Small intestine (tissue), 7 donors: ENCODE data around the gene CCDC90B. TPM values are rescaled to one million over a fixed set of nuclear protein-coding genes. Genes with fewer than 3 reads are reported as not detected.
"Not testable (repeated sequence)": the region's sequence is repeated elsewhere in the genome, so short reads cannot be mapped to it uniquely, and the experiment has no call there.

Experiments used
- DNase-seq, 2 donors: peaks; one replicate each; pipeline versions ENCODE4 v3.0.0 to v3.0.0-alpha.2; 2013
- FAIRE-seq: peaks from 2 replicates; lab custom pipeline; 2012; peaks lifted over from hg19 to GRCh38; lab: Jason Lieb, UNC
- H3K27ac ChIP-seq, 3 donors: one replicate each; pipeline ENCODE4 v1.5.1; 2013; ENCODE audit warnings: low read length in 2 of 3, mild to moderate bottlenecking in 2 of 3, control low read depth in 1 of 3, inconsistent platforms in 1 of 3, low read depth in 1 of 3, moderate library complexity in 1 of 3
- H3K27me3 ChIP-seq, 3 donors: one replicate each; pipeline ENCODE4 v1.6.1; 2013; ENCODE audit warnings: low read length in 3 of 3, inconsistent platforms in 1 of 3; ENCODE audit not compliant: control insufficient read depth in 3 of 3, insufficient read depth in 3 of 3
- H3K36me3 ChIP-seq, 3 donors: one replicate each; pipeline ENCODE4 v1.6.1; 2013; ENCODE audit warnings: low read length in 3 of 3, inconsistent platforms in 1 of 3, low read depth in 1 of 3, mild to moderate bottlenecking in 1 of 3, moderate library complexity in 1 of 3; ENCODE audit not compliant: control insufficient read depth in 3 of 3, insufficient read depth in 2 of 3
- H3K4me1 ChIP-seq, 3 donors: one replicate each; pipeline ENCODE4 v1.6.1; 2013; ENCODE audit warnings: low read length in 2 of 3, inconsistent platforms in 1 of 3, low read depth in 1 of 3, mild to moderate bottlenecking in 1 of 3, moderate library complexity in 1 of 3; ENCODE audit not compliant: control insufficient read depth in 3 of 3, insufficient read depth in 2 of 3
- H3K4me3 ChIP-seq, 3 donors: one replicate each; pipeline ENCODE4 v1.5.1; 2013; ENCODE audit warnings: low read length in 3 of 3, control low read depth in 1 of 3, inconsistent platforms in 1 of 3, low read depth in 1 of 3, mild to moderate bottlenecking in 1 of 3, moderate library complexity in 1 of 3
- H3K9me3 ChIP-seq, 2 donors: one replicate each; pipeline ENCODE4 v1.6.1; 2013; ENCODE audit warnings: low read depth in 1 of 2, low read length in 1 of 2; ENCODE audit not compliant: control insufficient read depth in 2 of 2, insufficient read depth in 1 of 2
- WGBS, 3 donors: extraction: QIAGEN DNeasy Blood & Tissue Kit; methylation state at CpG; one replicate each; pipeline ENCODE4 v1.1.7; 2013; 5-methylcytosine and 5-hydroxymethylcytosine counted together
- polyA plus RNA-seq, 4 donors: library from polyadenylated mRNA; stranded (reverse) in 3 of 4; unstranded in 1 of 4; fragments of 200-250 nt in 3 of 4; fragments of 120-200 nt in 1 of 4; gene quantifications; one replicate each; pipeline versions ENCODE4 v1.2.1 to v1.2.3, GENCODE V29; 2013
- donor health status: healthy with polysubstance abuse.
- donor health status: control.
- donor health status: control.
- donor health status: Bipolar disorder and iron deficiency.
- donor health status: healthy.

Gene CCDC90B
- polyA plus RNA-seq, 4 donors, result 35.5 to 60.4 (median 45.2) TPM

DNA sequence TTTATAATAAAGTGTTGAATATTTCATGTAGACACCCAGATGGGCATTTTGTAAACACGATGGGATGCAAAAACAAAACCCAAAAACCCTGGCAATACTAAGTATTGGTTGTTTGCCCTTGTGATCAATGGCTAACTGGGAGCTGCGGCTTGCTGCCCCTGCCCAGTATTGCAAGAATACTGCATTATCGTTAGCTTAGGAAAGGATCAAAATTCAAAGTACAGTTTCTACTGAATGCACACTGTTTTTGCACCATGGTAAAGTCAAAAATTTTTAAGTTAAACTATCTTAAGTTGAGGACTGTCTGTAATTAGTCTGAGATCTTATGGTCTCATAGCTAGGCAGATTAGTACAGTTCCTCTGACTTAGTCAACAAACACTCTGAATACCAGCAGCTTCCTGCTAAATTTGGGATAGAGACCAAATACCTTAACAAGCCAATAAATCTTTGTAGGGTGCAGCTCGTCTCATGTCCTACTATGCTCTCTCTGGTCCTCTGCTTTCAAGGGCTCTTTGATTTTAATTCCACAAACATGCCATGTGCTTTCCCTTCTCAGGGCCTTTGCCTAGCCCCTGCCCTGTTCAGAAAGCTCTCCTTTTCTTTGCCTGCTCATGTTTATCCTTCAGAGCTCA lies 4.0 kb downstream of the CCDC90B start:
- H3K4me3 ChIP-seq, result no peak overlapping the region
- no peak for DNase-seq
- no peak overlapping the region for H3K27ac ChIP-seq
- no peaks in the 10 kb centered on the region for H3K27me3 ChIP-seq
- FAIRE-seq, result no peak
- 54 to 66% (median 62%) methylated on average over 4 of the region's 4 CpGs for WGBS, 3 donors
- H3K4me1 ChIP-seq, result peaks cover 0 to 8% (median 6%) of the 10 kb centered on the region in 3 donors
- H3K36me3 ChIP-seq, result peaks cover 0 to 8% (median 3%) of the 10 kb centered on the region in 3 donors
- H3K9me3 ChIP-seq, result no peaks in the 10 kb centered on the region

DNA sequence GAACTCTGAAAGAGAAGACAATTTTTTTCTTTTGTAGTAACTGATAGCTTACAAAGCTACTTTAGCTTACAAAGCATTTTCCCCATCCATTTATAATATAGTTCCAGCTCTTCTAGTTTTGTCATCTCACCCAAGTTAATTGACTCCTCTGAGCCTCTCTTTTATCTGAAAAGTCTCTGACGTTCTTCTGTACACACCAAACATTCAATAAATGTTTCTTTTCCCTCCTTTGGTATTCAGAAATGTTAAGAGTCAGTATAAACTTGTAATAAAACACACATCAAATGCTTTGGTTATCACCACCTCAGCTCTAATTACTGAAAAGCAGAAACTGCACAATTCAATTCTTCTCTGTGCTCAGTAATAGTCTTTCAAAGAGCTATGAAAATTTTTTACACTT lies 5.9 kb downstream of the CCDC90B start:
- FAIRE-seq (no peak), DNase-seq (no peak)
- peaks cover 0 to 14% (median 3%) of the 10 kb centered on the region in 3 donors for H3K36me3 ChIP-seq
- WGBS, 3 donors, result 79 to 83% (median 82%) methylated on average over 1 of the region's 1 CpG
- no peaks in the 10 kb centered on the region for H3K9me3 ChIP-seq
- H3K27me3 ChIP-seq, result no peaks in the 10 kb centered on the region
- peaks cover 0 to 8% (median 6%) of the 10 kb centered on the region in 3 donors for H3K4me1 ChIP-seq
- no peak overlapping the region for H3K27ac ChIP-seq
- H3K4me3 ChIP-seq, result no peak overlapping the region

DNA sequence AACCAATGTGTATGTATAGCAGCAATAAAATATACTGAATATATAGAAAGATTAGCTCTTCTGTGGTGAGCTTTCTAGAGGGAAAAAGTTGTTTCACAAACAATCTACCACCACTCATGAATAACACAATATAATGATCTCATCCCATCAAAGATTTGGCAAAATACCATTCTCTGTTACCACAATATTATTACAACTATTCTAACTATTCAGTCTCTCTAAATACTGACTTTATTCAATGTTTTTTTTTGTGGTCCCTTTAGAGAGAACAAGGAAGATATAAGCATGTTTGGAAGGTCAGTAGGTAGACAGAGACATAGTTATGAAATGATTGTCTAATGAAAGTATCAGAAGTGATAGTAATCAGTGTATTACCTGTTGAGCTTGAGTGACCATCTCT lies 7.8 kb downstream of the CCDC90B start:
- no peak for FAIRE-seq

DNA sequence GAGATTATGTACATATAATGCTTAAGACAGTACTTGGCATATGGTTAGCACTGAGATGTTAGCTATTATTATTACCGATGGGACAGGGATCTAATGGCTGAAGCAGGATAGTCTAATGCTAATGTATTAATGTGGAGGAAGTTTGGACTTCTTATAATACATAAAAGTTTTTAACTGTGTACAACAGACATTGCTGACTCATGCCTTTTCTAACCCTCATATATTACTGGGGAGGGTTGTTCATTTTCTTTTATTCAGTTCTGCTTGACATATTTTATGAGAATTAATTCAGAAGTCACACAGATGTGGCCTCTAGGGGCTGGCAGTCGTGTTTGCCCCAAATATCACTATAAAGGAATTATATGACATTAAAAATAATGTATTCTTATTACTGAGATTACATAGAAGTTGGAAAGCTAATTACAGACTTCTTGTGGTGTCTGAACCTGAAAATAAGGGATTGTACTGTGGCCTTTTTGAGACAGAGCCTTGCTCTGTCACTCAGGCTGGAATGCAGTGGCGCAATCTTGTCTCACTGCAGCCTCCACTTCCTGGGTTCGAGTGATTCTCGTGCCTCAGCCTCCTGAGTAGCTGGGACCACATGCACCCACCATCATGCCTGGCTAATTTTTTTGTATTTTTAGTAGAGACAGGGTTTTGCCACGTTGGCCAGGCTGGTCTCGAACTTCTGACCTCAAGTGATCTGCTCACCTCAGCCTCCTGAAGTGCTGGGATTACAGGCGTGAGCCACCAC lies 10.1 kb downstream of the CCDC90B start:
- Histone ChIP-seq H3K4me1 (no peaks in the 10 kb centered on the region), H3K27me3 (no peaks in the 10 kb centered on the region), H3K4me3 (no peak overlapping the region), H3K36me3 (peaks cover 2 to 14% (median 8%) of the 10 kb centered on the region in 3 donors), H3K9me3 (peaks cover 0 to 2% of the 10 kb centered on the region in 2 donors), H3K27ac (no peak overlapping the region)
- DNase-seq (no peak), FAIRE-seq (no peak)
- WGBS, 3 donors, result 90 to 93% (median 90%) methylated on average over 8 of the region's 8 CpGs

More for the DNA sequence above, 7.8 kb downstream of the CCDC90B start:
- Histone ChIP-seq H3K9me3 (no peaks in the 10 kb centered on the region), H3K4me1 (peaks cover 0 to 3% (median 3%) of the 10 kb centered on the region in 3 donors), H3K27me3 (no peaks in the 10 kb centered on the region), H3K27ac (no peak overlapping the region), H3K4me3 (no peak overlapping the region), H3K36me3 (peaks cover under 1 to 10% (median 3%) of the 10 kb centered on the region in 3 donors)
- no peak for DNase-seq

DNA sequence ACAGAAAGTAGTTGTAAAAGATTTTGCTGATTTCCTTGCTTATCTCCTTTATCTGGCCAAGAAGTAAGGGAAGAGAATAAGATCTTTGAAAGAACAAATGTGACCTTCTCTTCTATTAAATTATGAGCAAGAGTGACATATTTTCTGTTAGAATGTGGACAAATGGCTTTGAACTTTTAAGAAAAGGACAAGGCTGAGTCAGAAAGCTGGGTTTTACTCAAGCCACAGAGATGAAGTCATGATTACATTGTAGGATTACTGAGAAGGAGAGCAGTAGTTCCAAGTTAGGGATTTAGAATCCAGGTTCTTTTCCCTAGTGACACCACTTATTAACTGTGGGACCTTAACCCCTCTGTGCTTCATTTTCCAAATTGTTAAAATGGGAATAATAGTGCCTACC lies 13.5 kb downstream of the CCDC90B start:
- no peak for DNase-seq
- Histone ChIP-seq H3K9me3 (peaks cover 0 to 2% of the 10 kb centered on the region in 2 donors), H3K27ac (no peak overlapping the region), H3K36me3 (peaks cover 2 to 13% (median 8%) of the 10 kb centered on the region in 3 donors), H3K27me3 (no peaks in the 10 kb centered on the region), H3K4me1 (no peaks in the 10 kb centered on the region), H3K4me3 (no peak overlapping the region)
- FAIRE-seq, result no peak

DNA sequence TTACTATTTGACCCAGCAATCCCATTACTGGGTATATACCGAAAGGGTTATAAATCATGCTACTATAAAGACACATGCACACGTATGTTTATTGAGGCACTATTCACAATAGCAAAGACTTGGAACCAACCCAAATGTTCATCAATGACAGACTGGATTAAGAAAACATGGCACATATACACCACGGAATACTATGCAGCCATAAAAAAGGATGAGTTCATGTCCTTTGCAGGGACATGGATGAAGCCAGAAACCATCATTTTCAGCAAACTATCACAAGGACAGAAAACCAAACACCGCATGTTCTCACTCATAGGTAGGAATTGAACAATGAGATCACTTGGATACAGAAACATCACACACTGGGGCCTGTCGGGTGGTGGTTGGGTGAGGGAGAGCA lies 14.4 kb downstream of the CCDC90B start:
- H3K27ac ChIP-seq, DNase-seq, H3K27me3 ChIP-seq, H3K4me3 ChIP-seq, H3K4me1 ChIP-seq, FAIRE-seq, H3K9me3 ChIP-seq: not testable (repeated sequence)
- 95 to 98% (median 96%) methylated on average over 5 of the region's 5 CpGs for WGBS, 3 donors
- peaks cover 2 to 11% (median 8%) of the 10 kb centered on the region in 3 donors for H3K36me3 ChIP-seq

GRCh38 chr11:83269080-83269479 lies 17.1 kb downstream of the CCDC90B start:
- H3K36me3 ChIP-seq, result peaks cover 4 to 15% (median 12%) of the 10 kb centered on the region in 3 donors
- not testable (repeated sequence) for H3K27ac ChIP-seq, FAIRE-seq

DNA sequence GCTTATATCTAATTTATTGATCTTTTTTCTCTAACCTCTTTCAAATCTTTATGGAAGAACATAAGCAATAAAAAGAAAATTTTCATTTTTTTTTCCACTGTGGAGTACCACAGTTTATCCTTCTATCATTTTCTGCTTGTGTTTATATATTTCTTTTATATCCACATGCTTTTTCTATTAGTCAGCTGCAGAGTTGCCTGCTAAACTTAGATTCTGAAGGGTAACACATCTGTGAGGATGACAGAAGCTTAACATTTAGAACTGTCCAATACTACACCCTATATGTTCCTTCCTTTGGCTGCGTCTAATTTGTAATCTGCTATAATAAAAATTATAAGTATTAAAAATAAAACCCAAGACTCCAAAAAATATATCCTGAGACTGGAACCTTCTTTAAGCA lies 20.8 kb downstream of the CCDC90B start:
- peaks cover 2 to 13% (median 12%) of the 10 kb centered on the region in 3 donors for H3K36me3 ChIP-seq
- FAIRE-seq (no peak), DNase-seq (no peak)
- H3K9me3 ChIP-seq, result no peaks in the 10 kb centered on the region
- H3K27me3 ChIP-seq, result no peaks in the 10 kb centered on the region
- peaks cover 0 to 2% (median 0%) of the 10 kb centered on the region in 3 donors for H3K4me1 ChIP-seq
- WGBS, 3 donors, result 97 to 98% (median 98%) methylated on average over 1 of the region's 1 CpG
- no peak overlapping the region for H3K4me3 ChIP-seq
- H3K27ac ChIP-seq, result no peak overlapping the region

More at GRCh38 chr11:83269080-83269479, 17.1 kb downstream of the CCDC90B start:
- not testable (repeated sequence) for DNase-seq, H3K4me1 ChIP-seq, H3K9me3 ChIP-seq, H3K4me3 ChIP-seq, H3K27me3 ChIP-seq
- WGBS, 3 donors, result 19 to 51% (median 29%) methylated on average over 2 of the region's 2 CpGs
